HEK293 (cell line): ENCODE results near the gene ELOVL2.
"Not testable (repeated sequence)": the region's sequence is repeated elsewhere in the genome, so short reads cannot be mapped to it uniquely, and the experiment has no call there.

Experiments used
- CTCF ChIA-PET: fragments of 350-600 bp; formaldehyde crosslinking; extraction: SDS; loops from one replicate; lab custom pipeline; 2021; ENCODE audit warnings: antibody characterized with exemption; lab: Yijun Ruan, JAX
- POLR2A ChIA-PET: fragments of 300-600 bp; formaldehyde crosslinking; extraction: SDS; loops from one replicate; lab custom pipeline; 2020; ENCODE audit warnings: antibody characterized with exemption, inconsistent platforms; lab: Yijun Ruan, JAX
- H3K27ac ChIP-seq: fragments of 200-500 bp; sonication (Bioruptor generic); 2 replicates; pipeline ENCODE4 v1.5.1; 2014; ENCODE audit warnings: low read depth, low read length, control low read depth, inconsistent platforms; ENCODE audit errors: extremely low read depth
- H3K36me3 ChIP-seq, 2 experiments: fragments of 200-500 bp in 1 of 2; sonication (Bioruptor generic) in 1 of 2; 1 replicate in 1 of 2; 2 replicates in 1 of 2; pipeline ENCODE4 v1.5.1; 2014 to 2017; ENCODE audit warnings: inconsistent platforms in 2 of 2, low read length in 2 of 2; ENCODE audit not compliant: control insufficient read depth in 2 of 2, insufficient read depth in 1 of 2
- H3K4me1 ChIP-seq: fragments of 200-500 bp; sonication (Bioruptor generic); 2 replicates; pipeline ENCODE4 v1.5.1; 2014; ENCODE audit warnings: mild to moderate bottlenecking, low read length, inconsistent platforms; ENCODE audit not compliant: control insufficient read depth, insufficient read depth
- H3K4me3 ChIP-seq: 2 replicates; pipeline ENCODE4 v1.5.1; 2011; ENCODE audit warnings: low read depth, mild to moderate bottlenecking, control low read depth, low read length, moderate library complexity
- H3K9me3 ChIP-seq: fragments of 200-500 bp; sonication (Bioruptor generic); 2 replicates; pipeline ENCODE4 v1.5.1; 2014; ENCODE audit warnings: low read depth, low read length, inconsistent platforms; ENCODE audit not compliant: control insufficient read depth, insufficient read depth
- GLI2 ChIP-seq: fragments of 450-650 bp; formaldehyde crosslinking; IDR thresholded peaks from 2 replicates; pipeline ENCODE4; 2017; ENCODE audit warnings: missing biosample characterization, missing genetic modification characterization, low read depth, borderline replicate concordance
- OSR2 ChIP-seq: fragments of 450-650 bp; formaldehyde crosslinking; IDR thresholded peaks from 2 replicates; pipeline ENCODE4 v1.5.1; 2016; ENCODE audit warnings: missing biosample characterization, missing genetic modification characterization
- OVOL3 ChIP-seq: fragments of 450-650 bp; formaldehyde crosslinking; IDR thresholded peaks from 2 replicates; pipeline ENCODE4 v1.5.1; 2016; ENCODE audit warnings: missing biosample characterization, missing genetic modification characterization
- PRDM10 ChIP-seq: fragments of 450-650 bp; formaldehyde crosslinking; IDR thresholded peaks from 2 replicates; pipeline ENCODE4 v1.5.1; 2016; ENCODE audit warnings: missing biosample characterization, missing genetic modification characterization
- SETDB1 ChIP-seq: IDR thresholded peaks from one replicate; pipeline ENCODE4 v1.6.1; 2017; ENCODE audit warnings: mild to moderate bottlenecking, low read length, moderate library complexity, mixed read lengths; ENCODE audit not compliant: insufficient read length
- SP7 ChIP-seq: fragments of 450-650 bp; formaldehyde crosslinking; IDR thresholded peaks from 2 replicates; pipeline ENCODE4 v1.5.1; 2016; ENCODE audit warnings: missing biosample characterization, missing genetic modification characterization
- TCF7L2 ChIP-seq: IDR thresholded peaks from 2 replicates; pipeline ENCODE4 v1.6.1; 2011; ENCODE audit warnings: low read depth, mild to moderate bottlenecking, inconsistent platforms, low read length, moderate library complexity, borderline replicate concordance
- YY1 ChIP-seq: fragments of 450-650 bp; formaldehyde crosslinking; IDR thresholded peaks from 2 replicates; pipeline ENCODE4 v1.5.1; 2018; ENCODE audit warnings: missing biosample characterization, missing genetic modification characterization
- ZFP3 ChIP-seq: fragments of 450-650 bp; formaldehyde crosslinking; IDR thresholded peaks from 2 replicates; pipeline ENCODE4 v1.5.1; 2016; ENCODE audit warnings: low read depth, missing biosample characterization, missing genetic modification characterization
- ZIC2 ChIP-seq: fragments of 450-650 bp; formaldehyde crosslinking; IDR thresholded peaks from 2 replicates; pipeline ENCODE4 v1.5.1; 2016; ENCODE audit warnings: missing biosample characterization, missing genetic modification characterization
- ZNF146 ChIP-seq: fragments of 450-650 bp; formaldehyde crosslinking; IDR thresholded peaks from 2 replicates; pipeline ENCODE4 v1.5.1; 2016; ENCODE audit warnings: missing biosample characterization, missing genetic modification characterization
- ZNF223 ChIP-seq: fragments of 450-650 bp; formaldehyde crosslinking; IDR thresholded peaks from 2 replicates; pipeline ENCODE4 v1.5.1; 2016; ENCODE audit warnings: missing biosample characterization, missing genetic modification characterization
- ZNF335 ChIP-seq: fragments of 450-650 bp; formaldehyde crosslinking; conservative IDR thresholded peaks from 2 replicates; pipeline ENCODE4 v1.5.1; 2016; ENCODE audit warnings: missing biosample characterization, missing genetic modification characterization
- ZNF366 ChIP-seq: fragments of 450-650 bp; formaldehyde crosslinking; conservative IDR thresholded peaks from 2 replicates; pipeline ENCODE4 v1.5.1; 2016; ENCODE audit warnings: missing biosample characterization, missing genetic modification characterization
- ZNF521 ChIP-seq: fragments of 450-650 bp; formaldehyde crosslinking; IDR thresholded peaks from 2 replicates; pipeline ENCODE4 v1.5.1; 2017; ENCODE audit warnings: missing biosample characterization, mild to moderate bottlenecking, missing genetic modification characterization
- ZNF555 ChIP-seq: fragments of 450-650 bp; formaldehyde crosslinking; conservative IDR thresholded peaks from 2 replicates; pipeline ENCODE4 v1.5.1; 2017; ENCODE audit warnings: missing biosample characterization, mild to moderate bottlenecking, missing genetic modification characterization, inconsistent platforms
- ZNF560 ChIP-seq: fragments of 450-650 bp; formaldehyde crosslinking; IDR thresholded peaks from 2 replicates; pipeline ENCODE4 v1.5.1; 2017; ENCODE audit warnings: missing biosample characterization, missing genetic modification characterization, borderline replicate concordance
- ZNF664 ChIP-seq: fragments of 450-650 bp; formaldehyde crosslinking; IDR thresholded peaks from 2 replicates; pipeline ENCODE4 v1.5.1; 2016; ENCODE audit warnings: missing biosample characterization, missing genetic modification characterization
- ZNF692 ChIP-seq: fragments of 450-650 bp; formaldehyde crosslinking; IDR thresholded peaks from 2 replicates; pipeline ENCODE4 v1.5.1; 2016; ENCODE audit warnings: missing biosample characterization, missing genetic modification characterization
- ZSCAN4 ChIP-seq: fragments of 450-650 bp; formaldehyde crosslinking; IDR thresholded peaks from 2 replicates; pipeline ENCODE4 v1.5.1; 2017; ENCODE audit warnings: missing biosample characterization, missing genetic modification characterization

Gene ELOVL2

GRCh38 chr6:11007715-11008608, 36.1 kb downstream of the ELOVL2 start:
- H3K36me3 ChIP-seq: peaks cover 0 to 4% of the 10 kb centered on the region in 2 experiments; a peak in 1 of 3 replicates
- TF ChIP-seq OVOL3 (tag by site-specific recombination): 0 out of 2 replicates have a peak, but pooled peaks have one; percentile 20
- no peak for TF ChIP-seq ZNF223
- TF ChIP-seq SP7 (tag by site-specific recombination): peak; percentile 66; the same call in 1 of the 2 replicates
- TF ChIP-seq ZNF555 (tag by site-specific recombination): 0 out of 2 replicates have a peak, but pooled peaks have one; percentile 4
- TF ChIP-seq GLI2 (tag by site-specific recombination): peak; percentile 14; the same call in 1 of the 2 replicates
- TF ChIP-seq ZFP3 (tag by site-specific recombination): no peak
- TF ChIP-seq ZNF366 (tag by site-specific recombination): peak; percentile 26; the same call in 1 of the 2 replicates
- TF ChIP-seq, all 188 proteins: peak for 5
- H3K4me1 ChIP-seq: peaks cover 27% of the 10 kb centered on the region
- H3K27ac ChIP-seq: no peak overlapping the region
- H3K4me3 ChIP-seq: no peak overlapping the region
- H3K9me3 ChIP-seq: no peaks in the 10 kb centered on the region
- CTCF ChIA-PET: interaction anchor here (0.6 to 1.0 kb wide), 3 partner anchors 53 to 578 kb away, joined by 3 to 6 read pairs (median 3); no protein-coding TSS in a partner anchor
- POLR2A ChIA-PET: interaction anchor here (0.6 kb wide), 1 partner anchor 262 kb away, joined by 5 read pairs; no protein-coding TSS in a partner anchor

- Histone ChIP-seq H3K4me3 (no peak overlapping the region), H3K27ac (no peak overlapping the region), H3K4me1 (peaks cover 18% of the 10 kb centered on the region), H3K36me3 (peaks cover 4 to 5% of the 10 kb centered on the region in 2 experiments; a peak in 2 of 3 replicates), H3K9me3 (no peaks in the 10 kb centered on the region)
- CTCF ChIA-PET: interaction anchor here (0.8 to 1.7 kb wide), 3 partner anchors 51 to 166 kb away, joined by 3 to 4 read pairs (median 4); no protein-coding TSS in a partner anchor
- POLR2A ChIA-PET: no interaction called here
- TF ChIP-seq GLI2 (tag by site-specific recombination): no peak
- TF ChIP-seq ZNF692 (tag by site-specific recombination): no peak
- TF ChIP-seq ZNF521: no peak
Measured at GRCh38 chr6:11006061-11006460, 38.0 kb downstream of the ELOVL2 start.

GRCh38 chr6:11003297-11003696, 40.8 kb downstream of the ELOVL2 start:
- H3K36me3 ChIP-seq, H3K4me3 ChIP-seq, POLR2A ChIA-PET, H3K9me3 ChIP-seq, H3K27ac ChIP-seq, CTCF ChIA-PET: not testable (repeated sequence)
- H3K4me1 ChIP-seq: peaks cover 13% of the 10 kb centered on the region; the same call in 1 of the 2 replicates
- peak; percentile 93 for TF ChIP-seq ZNF146 (tag by site-specific recombination)

- ChIA-PET POLR2A (no interaction called here), CTCF (no interaction called here)
- no peak overlapping the region for H3K27ac ChIP-seq
- TF ChIP-seq YY1 (tag by site-specific recombination) (no peak), ZNF521 (no peak), PRDM10 (tag by site-specific recombination) (no peak), TCF7L2 (no peak), ZNF560 (tag by site-specific recombination) (no peak), OSR2 (tag by site-specific recombination) (no peak), ZNF664 (no peak), SETDB1 (no peak), ZNF335 (tag by site-specific recombination) (no peak), ZSCAN4 (no peak), ZIC2 (no peak)
Measured at GRCh38 chr6:11002176-11002575, 41.9 kb downstream of the ELOVL2 start.

More at GRCh38 chr6:11002176-11002575, 41.9 kb downstream of the ELOVL2 start:
- Histone ChIP-seq H3K36me3 (peaks cover 4 to 10% of the 10 kb centered on the region in 2 experiments; a peak in 2 of 3 replicates), H3K9me3 (no peaks in the 10 kb centered on the region), H3K4me3 (no peak overlapping the region), H3K4me1 (peaks cover 3% of the 10 kb centered on the region; the same call in 1 of the 2 replicates)
